H54 (cell line): Measurements from ENCODE around the gene SLC26A6.

ENCODE experiments used
- DNase-seq: peaks from one replicate; pipeline ENCODE4 v3.0.0; 2011; ENCODE audit warnings: low spot score, mixed read lengths; ENCODE audit not compliant: insufficient read length
- FAIRE-seq: peaks from 3 replicates; lab custom pipeline; 2011; peaks lifted over from hg19 to GRCh38; lab: Jason Lieb, UNC
- POLR2A ChIP-seq: IDR thresholded peaks from 2 replicates; pipeline ENCODE4 v1.6.1; 2011; ENCODE audit warnings: low read depth, mild to moderate bottlenecking, low read length

Gene SLC26A6

DNA sequence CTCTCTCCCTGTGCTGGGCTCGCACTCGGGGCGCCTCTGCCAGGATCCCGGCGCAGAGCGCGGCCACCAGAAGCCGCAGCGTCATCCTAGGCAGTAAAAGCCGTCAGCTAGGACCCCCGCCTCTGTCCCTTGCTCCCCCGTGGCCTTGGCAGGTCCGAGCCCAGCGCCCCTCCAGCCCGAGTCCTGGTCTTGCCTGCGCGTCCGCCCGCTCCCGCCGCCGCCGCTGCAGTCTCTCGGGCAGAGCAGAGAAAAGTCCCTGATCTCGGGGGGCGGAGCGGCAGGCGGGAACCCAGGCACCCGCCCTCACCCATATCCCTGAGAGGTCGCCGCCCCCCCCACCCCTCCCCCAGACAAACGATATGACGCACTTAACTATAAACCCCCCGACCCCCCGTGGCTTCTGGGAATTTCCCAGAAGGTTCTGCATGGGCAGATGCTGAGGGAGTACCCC is 40.2 kb downstream of the SLC26A6 start, which contains the start of gene COL7A1:
TSS of gene COL7A1 (minus strand) at position 255 of the 451 bp plus-strand sequence. CDS start at position 85, 170 bp downstream.
- FAIRE-seq (no peak), DNase-seq (no peak)
- TF ChIP-seq POLR2A: peak; percentile 86

DNA sequence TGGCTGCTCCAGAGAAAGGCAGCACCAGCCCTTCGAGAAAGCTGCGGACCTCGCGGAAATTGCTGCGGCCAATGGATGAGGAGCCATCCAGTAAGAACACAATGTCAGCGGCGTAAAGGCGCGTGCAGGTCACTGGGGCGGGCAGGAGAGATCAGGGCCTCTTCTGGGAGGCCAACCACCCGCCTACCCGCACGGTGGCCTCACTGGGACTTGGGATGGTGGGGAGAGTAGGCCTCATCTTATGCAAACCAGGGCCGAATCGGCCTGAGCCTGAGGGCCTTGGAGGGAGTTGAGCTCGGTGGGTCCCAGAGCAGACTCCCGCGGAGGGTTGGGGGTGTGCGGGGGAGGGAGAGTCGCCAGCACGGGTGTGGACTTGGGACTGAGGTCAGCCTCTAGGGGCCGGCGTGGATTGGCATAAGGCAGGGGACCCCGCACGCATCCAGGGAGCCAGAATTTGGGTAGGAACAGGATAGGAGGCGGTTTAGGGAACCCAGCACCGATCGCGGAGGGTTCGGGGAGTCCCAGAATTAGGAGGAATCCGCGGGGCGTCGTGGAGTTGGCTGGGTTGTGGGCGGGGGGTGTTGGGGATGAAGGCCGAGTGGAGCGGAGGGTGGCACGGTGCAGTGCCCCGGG is 40.7 kb downstream of the SLC26A6 start:
- DNase-seq (no peak), FAIRE-seq (no peak)
- TF ChIP-seq POLR2A: 0 out of 2 replicates have a peak, but pooled peaks have one; percentile 17

- no peak for DNase-seq
- TF ChIP-seq POLR2A: no peak
- no peak for FAIRE-seq
Measured at GRCh38 chr3:48593337-48593736, 41.9 kb downstream of the SLC26A6 start.

DNA sequence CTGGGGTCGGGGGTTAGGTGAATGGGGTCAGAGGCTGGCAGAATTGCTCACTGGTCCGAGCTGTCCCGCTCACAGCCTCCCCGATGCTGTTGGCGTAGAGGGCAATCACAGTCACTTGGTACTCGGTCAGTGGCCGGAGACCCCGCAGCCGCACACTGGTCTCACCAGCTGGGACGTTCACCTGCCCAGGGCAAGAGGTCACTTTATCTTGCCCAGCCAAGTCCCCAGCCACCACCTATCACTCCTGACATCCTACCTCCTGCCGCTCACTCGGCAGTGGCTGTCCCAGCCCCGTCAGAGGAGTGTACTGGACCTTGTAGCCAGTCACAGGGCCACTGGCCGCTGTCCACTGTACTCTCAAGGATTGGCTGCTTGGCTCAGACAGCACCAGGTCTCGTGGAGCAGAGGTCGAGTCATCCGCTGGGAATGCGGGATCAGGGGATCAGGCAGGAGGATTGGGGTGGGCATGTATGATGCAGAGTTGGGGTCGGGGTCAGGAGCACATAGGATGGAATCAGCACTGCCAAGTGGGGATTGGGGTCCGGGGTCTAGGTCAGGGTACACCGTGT is 42.7 kb downstream of the SLC26A6 start:
- DNase-seq (no peak), FAIRE-seq (no peak)
- no peak for TF ChIP-seq POLR2A

DNA sequence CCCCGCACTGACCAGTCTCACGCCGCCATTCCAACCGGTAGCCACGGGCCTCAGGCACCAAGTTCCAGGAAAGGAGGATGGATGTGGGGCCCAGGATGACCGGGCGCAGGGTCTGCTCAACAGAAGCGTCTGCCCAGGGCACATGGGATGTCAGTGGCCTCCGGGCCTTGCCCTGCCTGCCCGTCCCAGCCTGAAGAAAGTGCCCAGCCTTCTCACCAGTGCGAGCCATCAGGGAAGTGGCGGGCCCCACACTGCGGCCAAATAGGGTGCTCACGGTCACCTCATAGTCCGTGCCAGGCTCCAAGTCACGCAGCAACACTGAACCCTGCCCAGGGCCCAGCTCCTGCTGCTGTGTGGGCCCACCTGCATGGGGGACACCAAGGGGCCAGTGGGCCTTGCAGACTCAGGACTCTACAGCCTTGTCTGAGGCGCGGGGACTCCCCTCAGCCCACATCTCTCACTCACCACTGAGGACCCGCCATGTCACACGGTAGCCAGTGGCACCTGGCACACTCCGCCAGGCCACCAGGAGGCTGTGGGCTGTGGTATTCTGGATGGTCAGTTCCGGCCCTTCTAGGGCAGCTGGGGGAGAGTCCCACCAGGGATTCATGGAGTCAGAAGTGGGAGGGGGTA is 43.3 kb downstream of the SLC26A6 start:
- no peak for FAIRE-seq
- DNase-seq: no peak
- no peak for TF ChIP-seq POLR2A

DNA sequence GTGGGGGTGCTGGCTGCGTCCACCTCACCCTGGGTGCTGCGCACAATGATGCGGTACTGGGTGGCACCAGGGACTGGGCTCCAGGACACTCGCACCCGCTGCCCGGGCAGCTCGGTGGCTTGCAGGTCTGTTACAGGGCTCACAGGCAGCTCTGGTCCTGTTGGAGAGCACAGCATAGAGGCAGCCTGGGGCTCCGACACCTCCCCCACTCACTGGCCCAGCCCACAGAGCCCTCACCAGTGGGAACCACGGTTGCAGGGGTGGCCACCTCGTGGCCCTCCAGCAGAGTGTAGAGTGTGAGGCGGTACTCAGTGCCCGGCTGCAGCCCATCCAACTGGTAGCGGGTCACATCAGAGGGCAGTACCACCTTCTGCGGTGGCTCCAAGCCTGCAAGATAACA is 43.8 kb downstream of the SLC26A6 start:
- FAIRE-seq: no peak
- no peak for DNase-seq
- no peak for TF ChIP-seq POLR2A

DNA sequence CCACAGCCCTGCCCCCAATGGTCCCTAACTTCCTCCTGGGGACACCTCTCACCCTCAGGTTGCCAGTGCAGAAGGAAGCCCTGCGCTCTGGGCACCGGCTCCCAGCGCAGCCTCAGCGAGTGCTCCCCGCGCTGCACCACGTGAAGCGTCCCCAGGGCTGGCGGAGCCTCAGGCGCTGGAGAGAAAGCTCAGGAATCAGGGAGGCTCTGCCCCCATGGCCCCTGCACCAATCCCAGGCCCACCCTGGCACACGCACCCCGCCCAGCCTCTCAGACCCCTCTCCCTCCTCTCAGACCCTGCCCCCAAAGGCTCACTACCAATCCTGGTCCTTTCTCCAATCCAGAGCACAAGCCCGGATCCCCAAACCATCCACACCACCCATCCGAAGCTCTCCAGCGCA is 47.0 kb downstream of the SLC26A6 start:
- DNase-seq: no peak
- no peak for TF ChIP-seq POLR2A
- no peak for FAIRE-seq

- FAIRE-seq (no peak), DNase-seq (no peak)
- no peak for TF ChIP-seq POLR2A
Measured at GRCh38 chr3:48587686-48588085, 47.6 kb downstream of the SLC26A6 start.

- TF ChIP-seq POLR2A: no peak
- DNase-seq (no peak), FAIRE-seq (no peak)
Measured at GRCh38 chr3:48585411-48585810, 49.9 kb downstream of the SLC26A6 start.

GRCh38 chr3:48584836-48585235 is 50.4 kb downstream of the SLC26A6 start:
- no peak for FAIRE-seq
- no peak for TF ChIP-seq POLR2A
- no peak for DNase-seq

DNA sequence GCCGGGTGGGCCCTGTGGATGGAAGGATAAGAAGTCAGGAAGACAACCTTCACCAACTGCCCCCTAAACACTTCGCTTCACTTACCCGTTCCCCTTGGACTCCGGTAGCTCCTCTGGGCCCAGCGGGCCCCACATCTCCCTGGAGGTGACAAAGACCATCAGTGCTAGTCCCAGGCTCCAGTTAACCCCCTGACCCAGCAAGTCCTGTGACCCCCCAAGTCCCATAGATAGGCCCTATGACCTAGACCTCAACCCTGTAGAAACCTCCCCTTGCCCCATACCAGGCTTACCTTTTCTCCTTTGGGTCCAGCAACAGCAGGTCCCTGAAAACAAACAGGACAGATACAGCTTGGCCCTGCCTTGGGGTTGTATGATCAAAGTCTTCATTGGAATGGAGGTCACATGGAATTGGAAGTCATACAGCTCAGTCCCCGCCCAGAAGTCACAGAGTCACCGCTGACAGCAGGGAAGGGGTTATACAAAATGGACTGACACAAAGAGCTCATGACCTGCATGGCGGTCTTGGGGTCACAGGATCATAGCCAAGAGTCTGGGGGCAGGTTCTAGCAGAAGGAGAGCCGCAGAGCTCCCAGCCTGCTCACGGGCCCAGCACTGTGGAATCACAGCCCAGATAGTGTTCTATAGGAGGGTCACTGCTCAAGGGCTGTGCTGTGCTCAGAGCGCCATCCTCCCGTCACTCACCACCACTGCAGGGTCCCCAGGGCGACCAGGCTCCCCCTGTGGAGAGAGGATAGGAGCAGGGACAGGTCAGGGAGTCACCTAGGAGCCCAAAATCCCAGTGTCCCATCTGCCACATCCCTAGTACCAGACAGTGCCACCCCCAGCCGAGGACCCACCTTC is 53.4 kb downstream of the SLC26A6 start:
- FAIRE-seq (no peak), DNase-seq (no peak)
- no peak for TF ChIP-seq POLR2A

DNA sequence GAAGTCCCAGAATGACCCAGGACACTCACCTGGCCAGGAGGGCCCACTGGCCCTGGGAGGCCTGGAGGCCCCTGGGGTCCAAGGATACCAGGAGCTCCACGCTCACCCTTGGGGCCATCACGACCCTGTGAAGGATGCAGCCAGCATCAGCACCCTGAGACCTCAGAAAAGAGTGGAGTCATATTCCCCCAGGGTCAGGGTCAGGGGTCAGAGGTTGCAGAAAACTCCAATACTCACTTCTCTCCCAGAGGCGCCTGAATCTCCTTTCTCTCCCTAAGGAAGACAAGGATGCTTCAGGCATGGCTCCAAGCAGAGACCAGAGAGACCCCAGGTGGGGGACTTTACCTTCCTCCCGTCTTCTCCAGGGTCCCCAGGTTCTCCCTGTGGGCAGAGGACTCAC is 58.6 kb downstream of the SLC26A6 start:
- FAIRE-seq (no peak), DNase-seq (no peak)
- no peak for TF ChIP-seq POLR2A
